COLO668 (cell line): ENCODE results near the gene VPS29.
"Not testable (repeated sequence)": the region's sequence is repeated elsewhere in the genome, so short reads cannot be mapped to it uniquely, and the experiment has no call there.

ENCODE experiments used
- DNase-seq: peaks from one replicate; lab custom pipeline; 2025; ENCODE audit not compliant: unreplicated experiment; lab: John Stamatoyannopoulos, UW

The VPS29 gene

GRCh38 chr12:110501752-110502738 is at the start of gene VPS29, which contains the start of gene RAD9B:
Gene VPS29 (minus strand): TSS chr12:110502111. CDS start chr12:110502051, 60 bp downstream.
Gene RAD9B (plus strand): TSS chr12:110502331. CDS start chr12:110502338, 7 bp downstream.
- DNase-seq, result peak; percentile 99

- no peak for DNase-seq
Measured at GRCh38 chr12:110550981-110551380, 49.1 kb upstream of the VPS29 start.

- no peak for DNase-seq
Measured at GRCh38 chr12:110549716-110550115, 47.8 kb upstream of the VPS29 start.

GRCh38 chr12:110548678-110549077 is 46.8 kb upstream of the VPS29 start:
- DNase-seq, result no peak

- no peak for DNase-seq
Measured at GRCh38 chr12:110547090-110547489, 45.2 kb upstream of the VPS29 start.

GRCh38 chr12:110546339-110546738 is 44.4 kb upstream of the VPS29 start:
- no peak for DNase-seq

GRCh38 chr12:110545812-110546211 is 43.9 kb upstream of the VPS29 start:
- DNase-seq, result no peak

- not testable (repeated sequence) for DNase-seq
Measured at GRCh38 chr12:110545259-110545658, 43.3 kb upstream of the VPS29 start.

GRCh38 chr12:110543965-110544364 is 42.1 kb upstream of the VPS29 start:
- DNase-seq, result no peak

GRCh38 chr12:110543252-110543959 is 41.5 kb upstream of the VPS29 start:
- DNase-seq, result no peak

GRCh38 chr12:110540048-110540447 is 38.1 kb upstream of the VPS29 start:
- DNase-seq, result no peak

GRCh38 chr12:110538869-110539622 is 37.1 kb upstream of the VPS29 start:
- no peak for DNase-seq

GRCh38 chr12:110537605-110538409 is 35.9 kb upstream of the VPS29 start:
- DNase-seq, result no peak

GRCh38 chr12:110536834-110537604 is 35.1 kb upstream of the VPS29 start:
- DNase-seq, result no peak

- DNase-seq, result no peak
Measured at GRCh38 chr12:110534811-110535210, 32.9 kb upstream of the VPS29 start.

GRCh38 chr12:110533607-110534006 is 31.7 kb upstream of the VPS29 start:
- DNase-seq, result no peak

GRCh38 chr12:110532644-110533043 is 30.7 kb upstream of the VPS29 start:
- no peak for DNase-seq

- DNase-seq, result no peak
Measured at GRCh38 chr12:110531741-110532333, 29.9 kb upstream of the VPS29 start.

GRCh38 chr12:110530511-110530910 is 28.6 kb upstream of the VPS29 start:
- DNase-seq, result no peak
